Peyer's patch (tissue), 4 donors: Measurements from ENCODE around the gene NANP.

Source experiments
- CTCF ChIP-seq, 6 experiments: fragments of 450-650 bp in 4 of 6; fragments of 200-600 bp in 2 of 6; sonication (generic) in 1 of 6; IDR thresholded peaks; one replicate each; pipeline ENCODE4 v1.5.1; 2017 to 2019; ENCODE audit warnings: antibody characterized with exemption in 6 of 6, mild to moderate bottlenecking in 3 of 6, moderate library complexity in 1 of 6
- POLR2A ChIP-seq, 2 donors: fragments of 450-650 bp; IDR thresholded peaks; one replicate each; pipeline ENCODE4 v1.5.1; 2017; ENCODE audit warnings: antibody characterized with exemption in 2 of 2, mild to moderate bottlenecking in 2 of 2, moderate library complexity in 2 of 2

- TF ChIP-seq POLR2A (IDR thresholded peaks at IDR 0.05) (no peak), CTCF (IDR thresholded peaks at IDR 0.05) (no peak)
These were observed 19.2 kb downstream of the NANP start for GRCh38 chr20:25604611-25605010.
